ENCODE data around the gene SMIM5. TPM values are rescaled to one million over a fixed set of nuclear protein-coding genes. Genes with fewer than 3 reads are reported as not detected.
A peak's percentile ranks its signal among the peaks of the same experiment; 100 is the strongest.

SMIM5 gene
- total RNA-seq, 2 experiments from 2014 or later = 0.14 to 0.16 TPM

DNA sequence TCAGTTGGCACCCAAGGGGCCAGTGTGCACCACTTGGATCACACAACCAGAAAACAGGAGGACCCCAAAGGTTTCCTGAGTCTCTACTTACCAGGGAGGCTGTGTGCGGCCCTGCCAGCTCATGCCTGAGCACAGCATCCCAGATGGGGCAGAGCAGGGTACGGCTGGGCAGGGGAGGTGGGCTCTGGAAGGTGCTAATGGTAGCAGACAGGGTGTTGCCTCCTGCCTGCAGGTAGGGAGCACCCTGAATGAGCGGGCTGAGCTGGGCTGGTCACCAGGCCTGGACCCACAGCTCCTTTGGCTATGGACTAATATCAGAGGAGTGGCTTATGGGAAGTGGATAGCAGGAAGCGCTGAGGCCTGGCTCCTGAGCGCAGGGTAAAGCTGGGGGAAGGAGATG, 19.1 kb downstream of the SMIM5 start:
- Mint-ChIP-seq H3K36me3 (peaks cover 4% of the 10 kb centered on the region), H3K4me3 (no peak overlapping the region), H3K27ac (no peak overlapping the region), H3K9me3 (no peaks in the 10 kb centered on the region), H3K27me3 (no peaks in the 10 kb centered on the region), H3K4me1 (peaks cover 7% of the 10 kb centered on the region)
- no peak for DNase-seq

DNA sequence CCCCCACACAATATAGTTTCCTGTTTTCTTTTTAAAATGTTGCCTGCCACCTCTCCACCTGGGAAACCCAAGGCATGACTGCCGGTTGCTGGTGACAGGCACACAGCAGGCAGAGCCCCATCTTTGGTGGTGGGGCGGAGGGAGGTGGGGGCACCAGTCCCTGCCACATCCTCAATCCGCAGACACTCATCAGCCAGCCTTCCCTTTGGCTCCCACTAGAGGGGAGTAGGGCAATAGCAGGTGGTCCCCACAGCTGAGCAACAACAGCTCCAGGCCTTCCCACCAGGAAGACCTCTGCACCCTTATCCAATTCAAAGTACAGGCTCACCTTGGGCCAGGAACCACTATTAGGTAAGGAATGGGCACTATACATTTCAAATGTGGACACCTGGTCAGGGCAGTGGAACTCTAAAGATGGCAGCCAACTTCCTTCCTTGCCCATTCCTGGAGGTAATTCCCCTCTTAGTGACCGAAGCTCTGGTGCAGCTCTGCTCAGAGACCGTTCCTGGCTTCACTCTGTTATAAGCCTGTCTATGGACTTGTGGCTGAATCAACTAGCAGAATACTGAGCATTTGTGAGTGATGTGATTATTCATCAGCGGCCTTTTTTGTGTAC, 19.8 kb downstream of the SMIM5 start:
- no peak overlapping the region for H3K4me3 Mint-ChIP-seq
- H3K36me3 Mint-ChIP-seq = peaks cover 4% of the 10 kb centered on the region
- no peaks in the 10 kb centered on the region for H3K27me3 Mint-ChIP-seq
- H3K9me3 Mint-ChIP-seq = no peaks in the 10 kb centered on the region
- H3K27ac Mint-ChIP-seq = peak overlapping the region; percentile 42
- H3K4me1 Mint-ChIP-seq = peaks cover 7% of the 10 kb centered on the region
- DNase-seq = peak; percentile 43

DNA sequence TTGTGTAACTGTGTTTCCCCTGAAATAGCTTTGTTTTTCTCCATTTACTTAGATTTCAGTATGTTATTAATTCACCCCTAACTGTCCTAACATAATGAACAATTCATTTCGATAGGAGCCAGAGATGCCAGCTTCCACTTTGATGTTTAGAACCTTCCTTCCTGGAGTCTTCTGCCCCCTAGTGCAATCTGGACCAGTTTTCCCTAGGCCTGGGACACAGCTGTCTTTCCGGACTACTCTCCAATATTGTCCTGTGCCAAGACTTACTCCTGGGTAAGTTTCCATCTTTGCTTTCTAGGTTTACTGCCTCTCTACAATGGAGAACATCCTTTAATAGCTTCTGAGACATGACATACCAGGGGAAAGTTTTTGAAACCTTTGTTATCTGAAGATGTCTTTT, 20.9 kb downstream of the SMIM5 start:
- Mint-ChIP-seq H3K4me3 (no peak overlapping the region), H3K27me3 (no peaks in the 10 kb centered on the region), H3K9me3 (no peaks in the 10 kb centered on the region), H3K36me3 (peaks cover 2% of the 10 kb centered on the region), H3K4me1 (peaks cover 7% of the 10 kb centered on the region), H3K27ac (peak overlapping the region; percentile 52)
- no peak for DNase-seq

DNA sequence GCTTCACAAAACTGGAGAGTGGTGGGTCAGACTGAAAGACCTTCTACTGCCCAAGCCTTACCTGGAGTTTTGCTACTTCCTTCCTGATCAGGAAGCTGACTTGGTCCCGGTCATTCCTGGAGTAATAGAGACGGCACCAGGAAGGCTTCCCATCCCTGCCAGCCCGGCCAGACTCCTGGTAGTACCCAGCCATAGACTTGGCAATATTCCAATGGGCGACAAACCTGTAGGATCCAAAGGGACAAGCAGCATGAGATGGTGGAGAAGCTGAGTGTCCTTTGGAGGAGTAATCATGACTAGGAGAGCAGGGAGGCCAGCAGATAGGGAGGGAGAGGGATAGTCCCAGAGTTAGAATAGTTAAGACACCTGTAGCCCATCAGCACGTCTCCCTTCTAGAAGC, 25.0 kb downstream of the SMIM5 start:
- Mint-ChIP-seq H3K27me3 (no peaks in the 10 kb centered on the region), H3K27ac (no peak overlapping the region), H3K36me3 (peaks cover 4% of the 10 kb centered on the region), H3K9me3 (no peaks in the 10 kb centered on the region), H3K4me3 (no peak overlapping the region), H3K4me1 (peaks cover 4% of the 10 kb centered on the region)
- DNase-seq = no peak

DNA sequence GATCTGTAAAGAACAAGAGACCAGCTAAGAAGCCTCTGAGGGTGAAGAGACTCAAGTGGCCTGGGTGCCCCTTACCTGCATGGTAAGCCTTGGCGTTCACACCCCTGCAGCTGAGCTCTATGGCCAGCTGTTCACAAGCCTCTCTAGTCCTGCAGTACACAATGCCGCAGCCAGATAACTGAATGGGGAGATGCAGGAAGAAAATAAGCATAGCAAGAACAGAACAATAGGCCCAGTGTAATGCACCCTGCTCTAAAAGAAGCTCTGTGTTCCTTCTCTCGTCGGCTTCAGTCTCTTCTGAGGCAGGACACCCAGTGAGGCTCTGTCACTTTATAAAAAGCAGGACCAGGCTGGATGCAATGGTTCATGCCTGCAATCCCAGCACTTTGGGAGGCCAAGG, 28.3 kb downstream of the SMIM5 start:
- Mint-ChIP-seq H3K27me3 (no peaks in the 10 kb centered on the region), H3K27ac (no peak overlapping the region), H3K9me3 (no peaks in the 10 kb centered on the region), H3K36me3 (peaks cover 9% of the 10 kb centered on the region), H3K4me1 (peaks cover 8% of the 10 kb centered on the region), H3K4me3 (no peak overlapping the region)
- DNase-seq = no peak

DNA sequence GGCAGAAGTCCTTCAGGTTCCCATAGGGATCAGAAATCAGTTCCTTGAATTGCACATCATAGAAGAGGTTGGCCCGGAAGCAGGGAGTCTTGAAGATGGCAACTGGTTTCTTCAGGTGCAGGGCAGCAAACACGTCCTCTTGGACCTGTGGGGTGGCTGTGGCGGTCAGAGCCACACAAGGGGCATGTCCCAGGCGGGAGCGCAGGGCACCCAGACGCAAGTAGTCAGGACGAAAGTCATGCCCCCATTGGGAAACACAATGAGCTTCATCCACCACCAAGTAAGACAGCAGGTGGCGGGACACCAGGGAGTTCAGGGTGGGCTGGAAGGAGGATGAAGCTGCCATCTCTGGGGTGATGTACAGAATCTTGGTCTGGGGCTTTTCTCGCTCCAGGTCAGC, 29.3 kb downstream of the SMIM5 start:
- Mint-ChIP-seq H3K9me3 (no peaks in the 10 kb centered on the region), H3K36me3 (peaks cover 9% of the 10 kb centered on the region), H3K27ac (no peak overlapping the region), H3K27me3 (no peaks in the 10 kb centered on the region), H3K4me1 (peaks cover 8% of the 10 kb centered on the region), H3K4me3 (no peak overlapping the region)
- no peak for DNase-seq

DNA sequence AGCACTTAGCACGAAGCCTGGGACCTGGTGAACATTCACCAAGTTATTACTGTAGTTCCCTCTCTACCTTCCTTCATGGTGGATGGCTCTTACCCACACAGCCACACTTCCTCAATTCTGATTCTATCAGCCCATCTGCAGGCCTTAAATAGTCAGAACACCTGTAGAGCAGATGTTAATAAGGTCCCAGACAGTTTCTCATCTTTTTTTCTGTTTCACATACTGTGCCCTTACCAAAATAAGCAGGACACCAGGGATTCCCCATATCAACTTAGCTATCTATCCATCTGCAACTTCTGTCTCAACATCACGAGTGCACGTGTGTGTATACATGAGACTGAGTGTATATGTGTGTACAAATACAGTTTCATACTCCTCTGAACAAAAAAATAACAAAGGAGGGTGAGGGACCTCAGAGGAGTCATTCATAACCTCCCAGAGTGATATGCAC, 30.9 kb downstream of the SMIM5 start:
- Mint-ChIP-seq H3K4me1 (peaks cover 15% of the 10 kb centered on the region), H3K36me3 (peaks cover 15% of the 10 kb centered on the region), H3K4me3 (no peak overlapping the region), H3K9me3 (no peaks in the 10 kb centered on the region), H3K27me3 (no peaks in the 10 kb centered on the region), H3K27ac (no peak overlapping the region)
- DNase-seq = no peak

DNA sequence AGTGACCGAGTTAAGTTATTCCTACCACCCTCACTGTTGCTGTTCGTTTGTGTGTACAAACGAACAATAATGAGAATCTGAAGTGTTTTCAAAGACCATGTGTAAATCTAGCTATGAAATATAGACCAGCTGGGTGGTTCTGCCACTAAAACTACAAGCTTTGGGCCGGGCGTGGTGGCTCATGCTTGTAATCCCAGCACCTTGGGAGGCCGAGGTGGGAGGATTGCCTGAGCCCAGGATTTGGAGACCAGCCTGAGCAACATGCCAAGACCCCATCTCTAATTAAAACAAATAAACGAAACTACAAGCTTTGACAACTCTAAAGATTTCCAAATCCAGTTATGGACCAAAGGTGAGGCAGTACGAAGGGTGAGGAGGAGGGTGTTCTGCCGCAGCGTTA, 32.7 kb downstream of the SMIM5 start:
- Mint-ChIP-seq H3K27ac (no peak overlapping the region), H3K4me1 (peaks cover 25% of the 10 kb centered on the region), H3K36me3 (peaks cover 20% of the 10 kb centered on the region), H3K27me3 (no peaks in the 10 kb centered on the region), H3K9me3 (no peaks in the 10 kb centered on the region), H3K4me3 (peak overlapping the region; percentile 71)
- DNase-seq = no peak

DNA sequence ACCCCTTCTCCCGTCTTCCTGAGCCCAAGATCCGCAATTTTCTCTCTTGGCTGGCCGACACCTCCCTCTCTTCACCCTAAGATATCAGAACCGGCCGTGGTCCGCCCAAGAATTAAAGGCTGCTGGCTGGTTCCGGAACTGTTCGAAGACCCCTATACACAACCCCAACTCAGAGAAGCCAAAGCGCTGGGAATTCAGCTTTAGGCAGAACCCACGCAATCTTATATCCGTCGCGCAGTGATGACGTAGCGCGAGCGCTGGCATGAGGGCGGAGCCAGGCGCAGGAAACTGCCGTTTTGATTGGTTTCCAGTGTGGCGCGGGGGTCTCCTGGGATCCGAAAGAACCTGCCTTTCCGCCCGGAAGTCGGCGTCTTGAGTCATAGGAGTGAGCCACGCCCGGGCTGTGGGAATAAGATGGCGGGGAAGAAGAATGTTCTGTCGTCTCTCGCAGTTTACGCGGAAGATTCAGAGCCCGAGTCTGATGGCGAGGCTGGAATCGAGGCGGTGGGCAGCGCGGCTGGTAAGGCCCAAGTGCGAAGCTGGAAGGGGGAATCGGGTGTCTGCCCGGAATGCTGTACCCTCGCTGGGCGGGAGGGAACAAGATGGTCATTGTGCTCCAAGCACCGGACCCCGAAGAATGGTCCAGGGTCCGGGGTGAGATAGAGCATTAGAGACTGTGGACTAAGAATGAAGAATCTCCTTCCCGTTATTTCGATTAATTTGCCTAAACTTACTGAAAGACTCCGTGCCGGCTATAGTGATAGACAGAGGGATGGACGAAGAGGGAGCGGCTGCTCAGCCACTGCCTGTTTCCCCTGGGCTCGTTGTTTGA, 33.9 kb downstream of the SMIM5 start, which contains the start of the genes RECQL5 and SAP30BP:
Gene RECQL5, minus strand, starts transcription at position 196 of the 832 bp plus-strand sequence. CDS start 597 bp downstream, outside the sequence.
Gene SAP30BP, plus strand, starts transcription at position 380 of the 832 bp plus-strand sequence. Its CDS starts 35 bp downstream, at position 415.
- Mint-ChIP-seq H3K4me1 (peaks cover 29% of the 10 kb centered on the region), H3K4me3 (peak within 1 kb of the TSS; percentile 71), H3K27ac (no peak within 1 kb of the TSS), H3K36me3 (peaks cover 20% of the 10 kb centered on the region), H3K9me3 (no peaks in the 10 kb centered on the region), H3K27me3 (no peaks in the 10 kb centered on the region)
- peak; percentile 95 for DNase-seq

DNA sequence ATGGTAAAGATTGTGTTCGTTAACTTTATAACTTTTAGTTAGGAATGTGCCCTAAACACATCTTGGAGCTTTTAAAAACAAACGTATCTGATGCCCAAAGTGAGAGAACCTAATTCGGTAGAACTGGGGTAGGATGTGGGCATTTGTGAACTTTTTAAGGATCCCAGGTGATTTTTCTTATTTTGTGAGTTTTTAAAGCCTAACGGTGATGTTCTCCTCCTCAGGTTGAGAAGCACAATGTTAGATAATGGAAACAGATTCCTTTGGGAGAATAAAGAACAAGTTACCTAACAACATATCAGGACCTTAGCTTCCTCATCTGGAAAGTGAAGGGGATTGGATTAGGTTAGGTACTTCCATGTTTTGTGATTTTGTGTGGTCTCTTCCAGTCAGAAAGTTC, 34.6 kb downstream of the SMIM5 start:
- peaks cover 16% of the 10 kb centered on the region for H3K36me3 Mint-ChIP-seq
- H3K27ac Mint-ChIP-seq = no peak overlapping the region
- DNase-seq = no peak
- H3K27me3 Mint-ChIP-seq = no peaks in the 10 kb centered on the region
- H3K4me1 Mint-ChIP-seq = peaks cover 29% of the 10 kb centered on the region
- no peak overlapping the region for H3K4me3 Mint-ChIP-seq
- no peaks in the 10 kb centered on the region for H3K9me3 Mint-ChIP-seq

DNA sequence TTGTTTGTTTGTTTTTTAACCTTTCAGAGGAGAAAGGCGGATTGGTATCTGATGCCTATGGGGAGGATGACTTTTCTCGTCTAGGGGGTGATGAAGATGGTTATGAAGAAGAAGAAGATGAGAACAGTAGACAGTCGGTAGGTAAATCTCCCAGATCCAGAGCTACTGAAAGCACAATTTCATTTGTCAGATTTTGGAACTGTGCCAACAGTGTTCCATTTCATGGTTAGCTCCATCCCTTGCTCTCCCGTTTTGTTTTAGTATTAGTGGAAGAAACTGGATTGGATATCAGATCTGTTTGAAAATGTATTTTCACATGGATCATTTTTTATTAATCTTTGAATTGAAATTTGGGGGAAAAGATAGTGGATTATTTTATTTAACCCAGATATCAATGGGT, 35.3 kb downstream of the SMIM5 start:
- no peaks in the 10 kb centered on the region for H3K27me3 Mint-ChIP-seq

DNA sequence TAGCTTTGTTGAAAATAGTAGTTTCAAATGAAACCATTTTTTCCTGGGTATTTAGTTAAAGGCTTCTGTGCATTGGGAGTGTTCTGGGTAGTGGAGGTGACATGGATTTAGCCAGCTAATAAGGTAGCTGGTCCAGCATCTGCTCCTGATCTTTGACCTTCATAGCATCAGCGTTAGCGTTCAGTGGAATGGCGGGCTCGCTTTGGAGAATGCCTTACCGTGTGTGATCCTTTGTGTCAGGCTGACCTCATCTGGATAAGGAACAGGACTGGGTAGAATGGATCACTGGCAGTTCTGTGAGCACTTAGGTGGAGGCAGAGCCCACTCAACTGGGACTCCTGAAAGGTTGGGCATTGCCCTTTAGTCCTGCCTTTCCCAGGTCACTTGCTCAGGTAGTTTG, 37.6 kb downstream of the SMIM5 start:
- no peak overlapping the region for H3K27ac Mint-ChIP-seq
- no peaks in the 10 kb centered on the region for H3K27me3 Mint-ChIP-seq
- H3K36me3 Mint-ChIP-seq = peaks cover 15% of the 10 kb centered on the region
- peaks cover 25% of the 10 kb centered on the region for H3K4me1 Mint-ChIP-seq
- no peaks in the 10 kb centered on the region for H3K9me3 Mint-ChIP-seq
- H3K4me3 Mint-ChIP-seq = no peak overlapping the region
- DNase-seq = no peak

More for the DNA sequence above, 35.3 kb downstream of the SMIM5 start:
- H3K36me3 Mint-ChIP-seq = peaks cover 16% of the 10 kb centered on the region
- no peaks in the 10 kb centered on the region for H3K9me3 Mint-ChIP-seq
- peaks cover 29% of the 10 kb centered on the region for H3K4me1 Mint-ChIP-seq
- H3K4me3 Mint-ChIP-seq = no peak overlapping the region
- no peak for DNase-seq
- H3K27ac Mint-ChIP-seq = peak overlapping the region; percentile 36

DNA sequence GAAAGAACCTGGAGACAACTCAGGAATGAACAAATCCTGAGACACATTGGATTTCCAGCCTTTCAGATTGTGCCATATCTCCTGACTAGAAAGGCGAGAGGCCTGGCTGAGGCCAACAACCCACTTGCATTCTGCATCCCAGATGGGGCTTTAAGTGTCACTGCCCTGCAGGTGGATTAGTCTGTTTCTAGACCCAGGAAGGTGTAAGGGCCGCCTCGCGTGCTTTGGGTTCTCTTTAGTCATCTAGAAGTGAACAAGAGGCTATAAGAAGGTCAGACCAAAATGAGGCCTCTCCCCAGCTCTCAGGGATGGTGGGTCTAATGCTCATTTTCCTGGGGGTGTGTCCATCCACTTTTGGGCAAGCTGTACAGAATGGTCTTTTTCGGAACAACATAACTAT, 38.8 kb downstream of the SMIM5 start:
- Mint-ChIP-seq H3K4me1 (peaks cover 21% of the 10 kb centered on the region), H3K36me3 (peaks cover 15% of the 10 kb centered on the region), H3K9me3 (no peaks in the 10 kb centered on the region)

DNA sequence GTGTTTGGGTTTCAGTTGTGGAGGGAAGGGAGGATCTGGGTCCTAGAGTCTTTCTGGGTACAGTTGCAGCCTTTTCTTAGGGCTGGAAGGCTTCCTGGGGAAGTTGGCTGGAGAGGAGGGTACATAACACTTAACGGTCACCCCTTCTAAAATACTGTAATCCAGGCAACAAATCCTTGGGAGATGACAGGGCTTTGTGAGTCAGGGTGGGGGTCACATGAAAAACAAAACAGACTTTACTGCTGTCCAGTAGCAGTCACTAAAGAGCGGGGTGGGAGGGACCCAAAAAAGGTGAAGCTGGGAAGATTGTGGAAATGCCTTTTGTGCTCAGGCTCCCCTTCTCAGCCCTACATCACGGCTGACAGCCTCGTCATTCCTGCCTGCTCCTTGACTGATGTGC, 40.3 kb downstream of the SMIM5 start:
- Mint-ChIP-seq H3K27me3 (no peaks in the 10 kb centered on the region), H3K4me1 (peaks cover 22% of the 10 kb centered on the region), H3K27ac (no peak overlapping the region), H3K4me3 (no peak overlapping the region), H3K9me3 (no peaks in the 10 kb centered on the region), H3K36me3 (peaks cover 12% of the 10 kb centered on the region)
- DNase-seq = no peak

More for the DNA sequence above, 38.8 kb downstream of the SMIM5 start:
- DNase-seq = no peak
- H3K4me3 Mint-ChIP-seq = no peak overlapping the region
- no peak overlapping the region for H3K27ac Mint-ChIP-seq
- no peaks in the 10 kb centered on the region for H3K27me3 Mint-ChIP-seq

DNA sequence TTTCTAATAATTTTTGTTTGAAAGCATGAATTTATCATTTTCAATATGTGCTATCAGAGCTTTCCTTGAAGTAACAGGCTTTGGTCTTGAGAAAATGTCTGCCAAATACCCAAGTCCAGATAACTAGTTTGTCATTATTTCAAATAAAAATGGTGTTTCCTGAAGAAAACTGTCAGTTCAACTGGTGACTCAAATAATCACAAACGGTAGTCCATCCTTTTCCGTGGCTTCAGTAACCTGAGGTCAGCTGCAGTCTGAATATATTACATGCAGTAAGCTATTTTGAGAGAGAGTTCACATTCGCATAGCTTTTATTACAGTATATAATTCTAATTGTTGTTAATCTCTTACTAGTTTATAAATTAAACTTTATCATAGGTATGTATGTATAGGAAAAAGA, 43.2 kb downstream of the SMIM5 start:
- no peaks in the 10 kb centered on the region for H3K9me3 Mint-ChIP-seq
- peaks cover 10% of the 10 kb centered on the region for H3K4me1 Mint-ChIP-seq
- no peak overlapping the region for H3K4me3 Mint-ChIP-seq
- DNase-seq = no peak
- H3K27me3 Mint-ChIP-seq = no peaks in the 10 kb centered on the region
- H3K27ac Mint-ChIP-seq = no peak overlapping the region
- H3K36me3 Mint-ChIP-seq = peaks cover 11% of the 10 kb centered on the region
